ENCODE measurements around the gene NTRK2.

NTRK2 gene

DNA sequence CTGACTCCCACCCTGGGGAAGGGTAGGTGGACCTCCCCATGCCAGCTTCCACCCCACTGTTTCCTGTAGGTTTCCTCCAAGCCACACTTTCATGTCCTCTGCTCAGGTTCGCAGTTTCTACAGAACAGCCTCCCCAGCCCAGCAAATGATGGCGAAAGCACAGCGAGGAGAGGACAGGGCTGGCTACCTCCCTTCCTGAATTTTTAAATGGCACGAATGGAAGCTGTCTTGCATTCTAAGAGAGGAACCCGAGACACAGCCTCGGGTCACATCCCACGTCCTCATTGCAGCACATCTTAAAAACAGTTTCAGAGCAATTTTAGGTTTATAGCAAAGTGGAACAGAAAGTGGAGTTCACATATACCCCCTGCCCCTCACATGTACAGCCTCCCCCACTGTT is 330.3 kb downstream of the NTRK2 start:
- Histone ChIP-seq H3K36me3 (ENCODE audit: insufficient read depth, low read length) (no peaks in the 10 kb centered on the region), H3K4me3 (ENCODE audit: low read length, poor library complexity, severe bottlenecking) (no peak overlapping the region), H3K9ac (ENCODE audit: low read depth, low read length, poor library complexity, severe bottlenecking) (no peak overlapping the region), H3K27me3 (ENCODE audit: insufficient read depth, low read length, poor library complexity, severe bottlenecking) (no peaks in the 10 kb centered on the region), H4K20me1 (ENCODE audit: insufficient read depth, low read length, poor library complexity, severe bottlenecking) (no peaks in the 10 kb centered on the region), H3K79me2 (ENCODE audit: insufficient read depth, low read length) (no peaks in the 10 kb centered on the region), H3F3A (ENCODE audit: low read depth) (no peaks in the 10 kb centered on the region), H3K9me2 (replicated peaks; ENCODE audit: low read depth, low read length) (no peaks in the 10 kb centered on the region), H3K9me3 (ENCODE audit: insufficient read depth, low read depth, low read length) (peaks cover 4% of the 10 kb centered on the region; the same call in 1 of the 2 replicates), H2AFZ (ENCODE audit: low read length) (no peak overlapping the region), H3K4me1 (ENCODE audit: insufficient read depth, low read length, poor library complexity, severe bottlenecking) (no peaks in the 10 kb centered on the region), H3K4me2 (ENCODE audit: low read depth, low read length, poor library complexity, severe bottlenecking) (no peak overlapping the region)
- TF ChIP-seq CTCF (conservative IDR thresholded peaks at IDR 0.05; ENCODE audit: low read length) (no peak), EZH2phosphoT487 (IDR thresholded peaks at IDR 0.05; ENCODE audit: borderline replicate concordance) (no peak)

GRCh38 chr9:85001925-85002324 is 332.4 kb downstream of the NTRK2 start:
- Histone ChIP-seq H3K9ac (ENCODE audit: low read depth, low read length, poor library complexity, severe bottlenecking) (no peak overlapping the region), H3K9me2 (replicated peaks; ENCODE audit: low read depth, low read length) (no peaks in the 10 kb centered on the region)
- TF ChIP-seq CTCF (conservative IDR thresholded peaks at IDR 0.05; ENCODE audit: low read length) = no peak

GRCh38 chr9:85004818-85005413 is 335.4 kb downstream of the NTRK2 start:
- no peaks in the 10 kb centered on the region for H3K27me3 ChIP-seq (ENCODE audit: insufficient read depth, low read length, poor library complexity, severe bottlenecking)
- no peaks in the 10 kb centered on the region for H3K9me2 ChIP-seq (replicated peaks; ENCODE audit: low read depth, low read length)
- no peaks in the 10 kb centered on the region for H3F3A ChIP-seq (ENCODE audit: low read depth)
- no peak overlapping the region for H3K9ac ChIP-seq (ENCODE audit: low read depth, low read length, poor library complexity, severe bottlenecking)
- no peaks in the 10 kb centered on the region for H4K20me1 ChIP-seq (ENCODE audit: insufficient read depth, low read length, poor library complexity, severe bottlenecking)
- H3K4me3 ChIP-seq (ENCODE audit: low read length, poor library complexity, severe bottlenecking) = no peak overlapping the region
- peaks cover 4% of the 10 kb centered on the region; the same call in 1 of the 2 replicates for H3K9me3 ChIP-seq (ENCODE audit: insufficient read depth, low read depth, low read length)
- TF ChIP-seq EZH2phosphoT487 (IDR thresholded peaks at IDR 0.05; ENCODE audit: borderline replicate concordance) (no peak), CTCF (conservative IDR thresholded peaks at IDR 0.05; ENCODE audit: low read length) (no peak)
- H3K79me2 ChIP-seq (ENCODE audit: insufficient read depth, low read length) = no peaks in the 10 kb centered on the region
- no peak overlapping the region for H3K4me2 ChIP-seq (ENCODE audit: low read depth, low read length, poor library complexity, severe bottlenecking)
- no peaks in the 10 kb centered on the region for H3K36me3 ChIP-seq (ENCODE audit: insufficient read depth, low read length)
- no peak overlapping the region for H2AFZ ChIP-seq (ENCODE audit: low read length)
- H3K4me1 ChIP-seq (ENCODE audit: insufficient read depth, low read length, poor library complexity, severe bottlenecking) = no peaks in the 10 kb centered on the region

More at GRCh38 chr9:85001925-85002324, 332.4 kb downstream of the NTRK2 start:
- Histone ChIP-seq H3K4me3 (ENCODE audit: low read length, poor library complexity, severe bottlenecking) (no peak overlapping the region), H2AFZ (ENCODE audit: low read length) (no peak overlapping the region), H3K79me2 (ENCODE audit: insufficient read depth, low read length) (no peaks in the 10 kb centered on the region), H3K4me2 (ENCODE audit: low read depth, low read length, poor library complexity, severe bottlenecking) (no peak overlapping the region), H3F3A (ENCODE audit: low read depth) (no peaks in the 10 kb centered on the region), H3K4me1 (ENCODE audit: insufficient read depth, low read length, poor library complexity, severe bottlenecking) (no peaks in the 10 kb centered on the region), H4K20me1 (ENCODE audit: insufficient read depth, low read length, poor library complexity, severe bottlenecking) (no peaks in the 10 kb centered on the region), H3K27me3 (ENCODE audit: insufficient read depth, low read length, poor library complexity, severe bottlenecking) (no peaks in the 10 kb centered on the region), H3K36me3 (ENCODE audit: insufficient read depth, low read length) (no peaks in the 10 kb centered on the region), H3K9me3 (ENCODE audit: insufficient read depth, low read depth, low read length) (peaks cover 4% of the 10 kb centered on the region; the same call in 1 of the 2 replicates)

All from Loucy (cell line).